ENCODE measurements around the gene ZBP1.
A peak's percentile ranks its signal among the peaks of the same experiment; 100 is the strongest.

The ZBP1 gene

DNA sequence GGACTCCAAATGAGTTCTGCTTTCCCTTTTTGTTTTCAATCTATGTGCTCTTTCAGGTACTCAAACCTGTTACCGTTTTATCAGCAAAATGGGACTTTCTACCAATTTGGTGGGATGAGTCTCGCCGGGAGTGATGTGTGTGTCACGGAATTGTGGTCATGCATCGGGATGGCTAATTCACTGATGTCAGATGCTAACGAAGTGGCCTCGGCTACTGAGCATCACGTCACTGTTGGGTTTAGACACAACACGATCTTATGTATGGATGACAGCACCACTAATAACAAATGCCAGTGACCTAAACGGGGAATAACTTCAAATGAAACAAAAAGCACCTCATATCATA, 61.0 kb downstream of the ZBP1 start:
- no peak for DNase-seq (ENCODE audit: low read depth, low spot score)

DNA sequence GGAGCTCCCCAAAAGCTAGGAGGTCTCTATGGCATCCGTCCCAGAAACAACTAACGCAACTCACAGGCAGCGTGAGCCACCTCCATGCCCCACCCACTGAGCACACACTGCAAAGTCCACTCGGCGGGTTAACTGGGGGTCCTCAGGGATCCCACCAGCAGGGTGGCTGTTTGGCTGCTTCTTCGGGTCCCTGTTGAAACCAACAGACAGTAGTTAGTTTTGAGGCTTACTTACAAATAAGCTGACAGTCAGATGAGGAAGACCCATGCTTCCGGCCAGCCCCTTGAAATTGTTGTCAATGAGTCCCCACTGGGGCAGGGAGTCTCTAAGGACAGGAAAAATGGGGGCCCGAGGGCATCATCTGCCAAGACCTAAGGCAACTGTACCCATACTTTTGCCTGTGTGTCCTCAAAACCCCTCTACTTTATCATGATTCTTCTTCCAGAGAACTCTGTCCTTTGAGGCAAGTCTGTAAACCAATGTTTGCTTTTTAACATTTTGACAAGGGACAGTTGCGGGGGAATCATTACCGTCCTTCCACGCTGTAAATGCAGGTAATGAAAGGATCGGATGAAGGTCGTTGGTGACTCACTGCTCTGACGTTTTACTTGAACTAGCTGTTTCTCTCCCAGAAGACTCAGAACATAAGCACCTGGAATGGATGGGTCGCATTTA, 61.5 kb downstream of the ZBP1 start:
- DNase-seq (ENCODE audit: low read depth, low spot score): no peak

DNA sequence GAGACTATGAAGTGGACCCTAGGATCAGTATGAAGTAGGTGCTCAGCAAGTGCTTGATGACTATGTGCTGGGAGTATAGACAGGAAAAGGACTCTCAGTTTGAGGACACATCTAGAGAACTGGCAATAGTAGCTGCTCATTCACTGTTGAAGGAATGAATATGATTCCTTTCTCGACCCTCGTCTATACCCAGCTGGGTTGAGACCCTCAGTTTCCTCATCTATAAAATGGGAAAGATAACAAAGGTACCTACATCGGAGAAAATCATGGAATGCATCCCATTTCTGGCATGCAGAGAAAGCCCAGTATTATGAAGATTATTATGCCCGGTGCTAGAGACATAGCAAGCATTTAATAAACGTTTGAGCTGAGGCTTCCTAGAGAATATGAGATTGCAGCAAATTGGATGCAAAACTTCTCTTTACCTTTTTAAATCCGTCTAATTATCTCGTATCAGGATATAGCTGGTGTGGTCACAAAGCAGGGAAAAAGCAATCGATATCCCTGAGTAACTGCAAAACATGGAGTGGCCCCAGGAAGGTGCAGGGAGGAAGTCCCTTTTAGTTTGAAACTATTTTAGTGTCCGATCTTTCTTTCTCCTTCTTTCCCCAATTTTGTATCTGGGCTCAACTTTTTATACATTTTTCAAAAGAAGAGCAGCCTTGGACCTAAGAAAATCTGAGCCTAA, 62.2 kb downstream of the ZBP1 start:
- DNase-seq (ENCODE audit: low read depth, low spot score): no peak

DNA sequence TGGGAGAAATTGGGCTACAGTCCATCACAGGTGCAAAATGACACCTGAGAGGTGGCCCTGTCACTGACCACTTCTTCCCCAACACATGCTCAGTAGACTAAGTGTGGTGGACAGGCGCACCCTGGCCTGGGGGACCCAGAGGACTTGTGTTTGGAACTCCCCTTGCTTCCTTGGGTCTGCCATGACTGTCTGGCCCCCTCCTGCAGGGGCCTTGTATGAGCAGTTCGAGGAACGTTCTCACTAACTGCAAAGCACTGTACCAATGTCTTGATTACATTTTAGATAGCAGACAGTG, 63.3 kb downstream of the ZBP1 start:
- DNase-seq (ENCODE audit: low read depth, low spot score): no peak

DNA sequence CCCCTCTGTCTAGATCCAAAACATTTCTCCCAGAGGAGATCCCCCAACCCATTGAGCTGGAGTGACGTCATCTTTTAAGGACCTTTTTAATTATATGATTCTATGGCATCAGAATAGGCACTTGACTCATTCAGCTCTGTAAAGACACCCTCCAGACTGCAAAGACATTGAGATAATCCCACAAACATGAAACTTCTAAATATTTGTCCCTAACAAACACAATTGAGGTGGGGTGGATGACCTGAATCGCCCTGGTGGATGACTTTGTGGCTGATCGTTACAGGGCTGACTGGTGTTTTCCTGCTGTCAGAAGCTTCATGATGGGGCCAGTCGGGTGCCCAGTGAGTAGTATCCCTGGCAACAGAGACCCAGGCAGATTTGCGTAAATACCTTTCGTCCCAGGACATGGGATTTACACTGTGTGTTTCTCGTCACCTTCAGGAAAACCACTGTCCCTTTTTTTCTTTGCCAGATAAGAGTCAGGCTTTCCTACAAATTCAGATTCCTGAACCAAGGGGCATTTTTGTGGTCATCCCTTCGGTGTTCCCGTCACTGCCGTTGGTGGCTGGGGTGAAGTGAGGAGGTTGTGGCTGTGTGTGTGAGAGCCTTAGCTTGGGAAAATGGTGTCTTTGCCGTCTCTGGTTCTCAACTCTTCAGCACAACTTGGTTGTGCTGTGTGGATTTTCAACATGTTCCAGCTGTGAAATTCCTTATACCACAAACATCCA, 64.6 kb downstream of the ZBP1 start:
- peak; percentile 16 for DNase-seq (ENCODE audit: low read depth, low spot score)
